ENCODE measurements around the gene FHIP1A. TPM values are rescaled to one million over a fixed set of nuclear protein-coding genes. Genes with fewer than 3 reads are reported as not detected.

FHIP1A gene
- total RNA-seq, 1 donor from 2014 or later = 4.1 TPM

GRCh38 chr4:151361966-151362365 lies 47.0 kb upstream of the FHIP1A start:
- no peak for TF ChIP-seq EZH2 (IDR thresholded peaks at IDR 0.05; ENCODE audit: insufficient read depth, low read length)
- H3K9me3 ChIP-seq (ENCODE audit: insufficient read depth, low read depth, low read length) = no peaks in the 10 kb centered on the region
- Mint-ChIP-seq H3K4me3 (ENCODE audit: unreplicated experiment) (no peak overlapping the region), H3K27ac (ENCODE audit: unreplicated experiment) (no peak overlapping the region), H3K27me3 (ENCODE audit: low read depth, unreplicated experiment) (no peaks in the 10 kb centered on the region), H3K4me1 (ENCODE audit: low read depth, unreplicated experiment) (peaks cover 4% of the 10 kb centered on the region), H3K36me3 (ENCODE audit: low read depth, unreplicated experiment) (no peaks in the 10 kb centered on the region), H3K9me3 (ENCODE audit: unreplicated experiment) (no peaks in the 10 kb centered on the region)
- DNase-seq (ENCODE audit: low read depth) (no peak), FAIRE-seq (no peak)
- H2AFZ ChIP-seq (ENCODE audit: low read depth, low read length) = no peak overlapping the region
- H3K36me3 ChIP-seq (ENCODE audit: insufficient read depth, low read length) = no peaks in the 10 kb centered on the region
- H3K4me1 ChIP-seq (ENCODE audit: insufficient read depth, low read length) = no peaks in the 10 kb centered on the region
- no peak overlapping the region for H3K27ac ChIP-seq (ENCODE audit: low read depth, low read length)
- no peaks in the 10 kb centered on the region for H4K20me1 ChIP-seq (ENCODE audit: insufficient read depth, low read length)
- no peak overlapping the region for H3K4me2 ChIP-seq (ENCODE audit: low read length)
- no peaks in the 10 kb centered on the region for H3K27me3 ChIP-seq (ENCODE audit: insufficient read depth, low read length)
- H3K9ac ChIP-seq (ENCODE audit: low read length) = no peak overlapping the region
- no peak overlapping the region for H3K4me3 ChIP-seq (ENCODE audit: insufficient read depth, low read depth, low read length)
- H3K79me2 ChIP-seq (ENCODE audit: insufficient read depth, low read length) = no peaks in the 10 kb centered on the region

GRCh38 chr4:151362404-151363164 lies 46.4 kb upstream of the FHIP1A start:
- no peaks in the 10 kb centered on the region for H3K36me3 Mint-ChIP-seq (ENCODE audit: low read depth, unreplicated experiment)
- H3K4me3 Mint-ChIP-seq (ENCODE audit: unreplicated experiment) = no peak overlapping the region
- H3K4me1 ChIP-seq (ENCODE audit: insufficient read depth, low read length) = no peaks in the 10 kb centered on the region
- DNase-seq (ENCODE audit: low read depth) (peak; percentile 40), FAIRE-seq (peak; percentile 67)
- TF ChIP-seq EZH2 (IDR thresholded peaks at IDR 0.05; ENCODE audit: insufficient read depth, low read length) (no peak), CTCF (IDR thresholded peaks at IDR 0.05; ENCODE audit: insufficient read depth, low read depth, low read length) (peak; percentile 100)
- H3K79me2 ChIP-seq (ENCODE audit: insufficient read depth, low read length) = no peaks in the 10 kb centered on the region
- H3K36me3 ChIP-seq (ENCODE audit: insufficient read depth, low read length) = no peaks in the 10 kb centered on the region
- no peak overlapping the region for H3K9ac ChIP-seq (ENCODE audit: low read length)
- peaks cover 4% of the 10 kb centered on the region for H3K4me1 Mint-ChIP-seq (ENCODE audit: low read depth, unreplicated experiment)
- no peak overlapping the region for H3K27ac ChIP-seq (ENCODE audit: low read depth, low read length)
- no peak overlapping the region for H3K4me2 ChIP-seq (ENCODE audit: low read length)
- H3K27me3 ChIP-seq (ENCODE audit: insufficient read depth, low read length) = no peaks in the 10 kb centered on the region
- no peaks in the 10 kb centered on the region for H3K9me3 Mint-ChIP-seq (ENCODE audit: unreplicated experiment)
- H3K4me3 ChIP-seq (ENCODE audit: insufficient read depth, low read depth, low read length) = no peak overlapping the region
- H3K27me3 Mint-ChIP-seq (ENCODE audit: low read depth, unreplicated experiment) = no peaks in the 10 kb centered on the region
- H3K9me3 ChIP-seq (ENCODE audit: insufficient read depth, low read depth, low read length) = no peaks in the 10 kb centered on the region
- H4K20me1 ChIP-seq (ENCODE audit: insufficient read depth, low read length) = no peaks in the 10 kb centered on the region
- peak overlapping the region; percentile 60 for H2AFZ ChIP-seq (ENCODE audit: low read depth, low read length)
- no peak overlapping the region for H3K27ac Mint-ChIP-seq (ENCODE audit: unreplicated experiment)

GRCh38 chr4:151376540-151376939 lies 32.4 kb upstream of the FHIP1A start:
- Mint-ChIP-seq H3K27ac (ENCODE audit: unreplicated experiment) (no peak overlapping the region), H3K27me3 (ENCODE audit: low read depth, unreplicated experiment) (no peaks in the 10 kb centered on the region), H3K36me3 (ENCODE audit: low read depth, unreplicated experiment) (no peaks in the 10 kb centered on the region), H3K4me3 (ENCODE audit: unreplicated experiment) (no peak overlapping the region), H3K9me3 (ENCODE audit: unreplicated experiment) (peaks cover 2% of the 10 kb centered on the region), H3K4me1 (ENCODE audit: low read depth, unreplicated experiment) (no peaks in the 10 kb centered on the region)
- H2AFZ ChIP-seq (ENCODE audit: low read depth, low read length) = no peak overlapping the region
- no peak overlapping the region for H3K4me3 ChIP-seq (ENCODE audit: insufficient read depth, low read depth, low read length)
- no peaks in the 10 kb centered on the region for H3K36me3 ChIP-seq (ENCODE audit: insufficient read depth, low read length)
- no peaks in the 10 kb centered on the region for H3K9me3 ChIP-seq (ENCODE audit: insufficient read depth, low read depth, low read length)
- no peak overlapping the region for H3K27ac ChIP-seq (ENCODE audit: low read depth, low read length)
- no peaks in the 10 kb centered on the region for H4K20me1 ChIP-seq (ENCODE audit: insufficient read depth, low read length)
- no peak overlapping the region for H3K9ac ChIP-seq (ENCODE audit: low read length)
- H3K27me3 ChIP-seq (ENCODE audit: insufficient read depth, low read length) = no peaks in the 10 kb centered on the region
- FAIRE-seq (no peak), DNase-seq (ENCODE audit: low read depth) (no peak)
- no peaks in the 10 kb centered on the region for H3K79me2 ChIP-seq (ENCODE audit: insufficient read depth, low read length)
- H3K4me2 ChIP-seq (ENCODE audit: low read length) = no peak overlapping the region
- TF ChIP-seq CTCF (IDR thresholded peaks at IDR 0.05; ENCODE audit: insufficient read depth, low read depth, low read length) = no peak
- TF ChIP-seq EZH2 (IDR thresholded peaks at IDR 0.05; ENCODE audit: insufficient read depth, low read length) = no peak
- H3K4me1 ChIP-seq (ENCODE audit: insufficient read depth, low read length) = no peaks in the 10 kb centered on the region

Data from astrocyte (in vitro differentiated cells and primary cell).